HepG2 (cell line): ENCODE data around the gene RIPOR3. TPM values are rescaled to one million over a fixed set of nuclear protein-coding genes. Genes with fewer than 3 reads are reported as not detected.

Source experiments
- ATAC-seq: fragments of 200-7000 bp; cut with Tn5 transposase; 3 replicates; pipeline ENCODE4 v1.9.1; 2020; ENCODE audit warnings: mild to moderate bottlenecking, moderate library complexity
- BruUV-seq: library from RNA; stranded (reverse); fragments of 400-500 nt; replicated peaks from 2 replicates; lab custom pipeline; 2021; lab: Mats Ljungman, UMichigan
- CTCF ChIA-PET: fragments of 300-600 bp; formaldehyde crosslinking; extraction: SDS; loops from one replicate; lab custom pipeline; 2021; ENCODE audit warnings: low total read pairs, inconsistent platforms, low intra/inter-chr PET ratio; lab: Yijun Ruan, JAX
- POLR2A ChIA-PET: fragments of 350-600 bp; sonication (Branson Sonifier 250); formaldehyde crosslinking; loops from one replicate; lab custom pipeline; 2020; ENCODE audit warnings: antibody characterized with exemption, inconsistent platforms; lab: Yijun Ruan, JAX
- DNase-seq: peaks from one replicate; pipeline ENCODE4 v3.0.0-alpha.2; 2015; ENCODE audit warnings: low spot score
- FAIRE-seq: peaks from 3 replicates; lab custom pipeline; 2011; peaks lifted over from hg19 to GRCh38; lab: Jason Lieb, UNC
- H2AFZ ChIP-seq: one replicate; pipeline ENCODE4 v1.6.1; 2011; ENCODE audit warnings: low read length, inconsistent platforms
- H3K27ac ChIP-seq: fragments of 300-600 bp; 3 replicates; pipeline ENCODE4 v1.8.0; 2011; ENCODE audit warnings: mixed run types, mild to moderate bottlenecking, mixed read lengths, low read length, inconsistent platforms; ENCODE audit not compliant: insufficient read depth; ENCODE audit errors: extremely low read length
- H3K27me3 ChIP-seq, 2 experiments: fragments of 200-600 bp in 1 of 2; 2 replicates in 1 of 2; 3 replicates in 1 of 2; pipeline versions ENCODE4 v1.6.0 to v1.8.0; 2011; ENCODE audit warnings: low read length in 2 of 2, mild to moderate bottlenecking in 2 of 2, moderate library complexity in 2 of 2, inconsistent platforms in 1 of 2; ENCODE audit not compliant: insufficient read depth in 2 of 2, control insufficient read depth in 1 of 2
- H3K36me3 ChIP-seq, 2 experiments: fragments of 200-600 bp in 1 of 2; replicated peaks in 1 of 2; 2 replicates in 1 of 2; 3 replicates in 1 of 2; pipeline versions ENCODE4 v1.5.1 to v1.8.0; 2011; ENCODE audit warnings: low read length in 2 of 2, inconsistent platforms in 1 of 2; ENCODE audit not compliant: insufficient read depth in 2 of 2, control insufficient read depth in 1 of 2
- H3K4me1 ChIP-seq: 2 replicates; pipeline ENCODE4 v1.5.1; 2012; ENCODE audit warnings: low read length, inconsistent platforms; ENCODE audit not compliant: insufficient read depth
- H3K4me2 ChIP-seq: 2 replicates; pipeline ENCODE4 v1.6.0; 2011; ENCODE audit warnings: low read depth, low read length, inconsistent platforms
- H3K4me3 ChIP-seq, 3 experiments: fragments of 200-600 bp in 1 of 3; sonication (generic), shearing (Covaris generic) in 1 of 3; replicated peaks in 1 of 3; 2 replicates each; pipeline ENCODE4 v1.5.1; 2011 to 2016; ENCODE audit warnings: low read length in 3 of 3, inconsistent platforms in 2 of 3, low read depth in 2 of 3, mild to moderate bottlenecking in 2 of 3, control low read depth in 1 of 3, mixed read lengths in 1 of 3; ENCODE audit not compliant: insufficient read depth in 1 of 3
- H3K79me2 ChIP-seq: one replicate; pipeline ENCODE4 v1.6.1; 2011; ENCODE audit warnings: low read length, inconsistent platforms; ENCODE audit not compliant: insufficient read depth
- H3K9ac ChIP-seq: 2 replicates; pipeline ENCODE4 v1.6.0; 2011; ENCODE audit warnings: mild to moderate bottlenecking, low read depth, low read length, inconsistent platforms; ENCODE audit not compliant: insufficient read depth
- H3K9me3 ChIP-seq: 2 replicates; pipeline ENCODE4 v1.5.1; 2012; ENCODE audit warnings: mild to moderate bottlenecking, low read length
- H4K20me1 ChIP-seq: 2 replicates; pipeline ENCODE4 v1.6.0; 2011; ENCODE audit warnings: inconsistent platforms, mild to moderate bottlenecking, low read length, moderate library complexity; ENCODE audit not compliant: insufficient read depth
- ATM ChIP-seq: fragments of 450-650 bp; IDR thresholded peaks from 2 replicates; pipeline ENCODE4 v1.7.1; 2017; ENCODE audit warnings: mild to moderate bottlenecking, borderline replicate concordance
- DPF2 ChIP-seq: sonication (generic); formaldehyde crosslinking; IDR thresholded peaks from 2 replicates; pipeline ENCODE4 v1.4.0; 2020; ENCODE audit warnings: mild to moderate bottlenecking, low read depth, missing genetic modification reagents, borderline replicate concordance
- FOXA1 ChIP-seq, 2 experiments: fragments of 450-650 bp in 1 of 2; sonication (generic) in 1 of 2; formaldehyde crosslinking in 1 of 2; IDR thresholded peaks; 2 replicates each; pipeline versions ENCODE4 v1.4.0 to v1.6.1; 2016 to 2020; ENCODE audit warnings: missing genetic modification reagents in 1 of 2
- HIC2 ChIP-seq: sonication (generic); formaldehyde crosslinking; IDR thresholded peaks from 2 replicates; pipeline ENCODE4 v1.9.0; 2022; ENCODE audit warnings: low read depth, missing genetic modification reagents
- HOXA9 ChIP-seq: sonication (generic); formaldehyde crosslinking; IDR thresholded peaks from 2 replicates; pipeline ENCODE4 v1.8.1; 2022; ENCODE audit warnings: missing genetic modification reagents, mild to moderate bottlenecking, moderate library complexity, borderline replicate concordance
- WGBS: methylation state at CpG from one replicate; pipeline ENCODE4 v1.1.6; 2017; ENCODE audit warnings: low lambda C conversion rate; 5-methylcytosine and 5-hydroxymethylcytosine counted together
- in situ Hi-C: cut with HindIII; loops from 2 replicates; pipeline ENCODE4 v1.10.0; 2017; ENCODE audit warnings: low pct_unique_long_range_greater_than_20kb; ENCODE audit not compliant: extremely low pct_ligation_motif_present
- intact Hi-C: fragments of 100-400 bp; cut with micrococcal nuclease; formaldehyde crosslinking; loops from one replicate; pipeline ENCODE4 v1.10.0; 2022; ENCODE audit not compliant: unreplicated experiment
- polyA plus RNA-seq, 8 experiments: library from polyadenylated mRNA; depleted of rRNA in 3 of 8; stranded (reverse) in 7 of 8; unstranded in 1 of 8; fragments of >200 nt; fragmentation: Illumina TruSeq in 4 of 8; extraction: Trizol in 4 of 8; gene quantifications; 2 replicates each; pipeline versions ENCODE4 v1.2.1 to v1.2.3, GENCODE V29; 2011 to 2016; ENCODE audit warnings: low read depth in 4 of 8, missing spikeins in 1 of 8, mixed read lengths in 1 of 8; ENCODE audit not compliant: insufficient read depth in 1 of 8
- total RNA-seq, 5 experiments: library from RNA; depleted of rRNA; stranded (reverse); fragments of >200 nt; fragmentation: Illumina TruSeq; extraction: Trizol; gene quantifications; 2 replicates each; pipeline ENCODE4 v1.2.3, GENCODE V29; 2016; ENCODE audit warnings: low read depth in 1 of 5

RIPOR3 gene
- total and polyA plus RNA-seq, 2 of the 13 experiments (the other 11 are each of a cell fraction or from before 2014, with no cell fraction given), result 0.18 TPM; not detected in 1

- DNase-seq, result no peak
- no peaks in the 10 kb centered on the region for H3K9me3 ChIP-seq
- peaks cover 51% of the 10 kb centered on the region for H3K79me2 ChIP-seq
- H3K9ac ChIP-seq, result no peak overlapping the region
- H2AFZ ChIP-seq, result no peak overlapping the region
- no peak for FAIRE-seq
- no peaks in the 10 kb centered on the region for H3K27me3 ChIP-seq
- intact Hi-C loops (no loop called here), in situ Hi-C loops (no loop called here)
- no peaks in the 10 kb centered on the region for H4K20me1 ChIP-seq
- H3K4me3 ChIP-seq, result no peak overlapping the region
- TSS peak; percentile 15 for BruUV-seq
- no peak overlapping the region for H3K27ac ChIP-seq
- POLR2A ChIA-PET, result no interaction called here
- TF ChIP-seq HIC2 (CRISPR knock-in tag) (no peak), FOXA1 (IDR thresholded peaks at IDR 0.05) (no peak), FOXA1 (CRISPR knock-in tag; IDR thresholded peaks at IDR 0.05) (0 out of 2 replicates have a peak, but pooled peaks have one; percentile 13), DPF2 (CRISPR knock-in tag) (no peak), ATM (no peak), HOXA9 (CRISPR knock-in tag) (no peak)
- H3K4me1 ChIP-seq, result peaks cover 25% of the 10 kb centered on the region
- H3K4me2 ChIP-seq, result no peak overlapping the region
- H3K36me3 ChIP-seq, result peaks cover 0 to 3% of the 10 kb centered on the region in 2 experiments; a peak in 1 of 5 replicates
- CTCF ChIA-PET, result no interaction called here
- WGBS, result 80% methylated on average over 4 of the region's 4 CpGs
- no peak for ATAC-seq
These were observed 153.1 kb downstream of the RIPOR3 start for GRCh38 chr20:50538276-50538675.
